ENCODE data around the gene PIP5KL1. TPM values are rescaled to one million over a fixed set of nuclear protein-coding genes. Genes with fewer than 3 reads are reported as not detected.

Gene PIP5KL1
- total and polyA plus RNA-seq, 2 of the 8 experiments (the other 6 are each of a cell fraction or from before 2014, with no cell fraction given): 13.4 to 15.4 TPM

GRCh38 chr9:127941961-127942215 is 11.3 kb upstream of the PIP5KL1 start:
- Histone ChIP-seq H3K4me2 (ENCODE audit: insufficient read depth in 1 of 2, low read depth in 2 of 2, low read length in 2 of 2) (no peak overlapping the region), H3K56ac (replicated peaks; ENCODE audit: insufficient read length, low read depth, low read length) (no peak overlapping the region), H3K4me3 (ENCODE audit: extremely low read depth in 1 of 4, insufficient read depth in 2 of 4, low read depth in 3 of 4, low read length in 4 of 4) (no peak overlapping the region), H3K9ac (replicated peaks in 1 of 4; ENCODE audit: extremely low read depth in 1 of 4, low read depth in 3 of 4, low read length in 3 of 4) (no peak overlapping the region), H2BK12ac (ENCODE audit: low read depth, low read length) (no peak overlapping the region), H4K20me1 (replicated peaks in 1 of 2; ENCODE audit: control insufficient read depth in 1 of 2, insufficient read depth in 2 of 2, low read length in 2 of 2) (peaks cover 4 to 21% of the 10 kb centered on the region in 2 experiments), H2BK120ac (replicated peaks; ENCODE audit: low read depth, low read length) (no peak overlapping the region), H3K18ac (ENCODE audit: extremely low read depth, low read length) (no peak overlapping the region), H3K9me3 (ENCODE audit: insufficient read depth in 2 of 2, low read depth in 1 of 2, low read length in 1 of 2) (no peaks in the 10 kb centered on the region), H3K4ac (replicated peaks; ENCODE audit: insufficient read length, low read depth, low read length) (no peak overlapping the region), H3K36me3 (ENCODE audit: control insufficient read depth in 2 of 4, insufficient read depth in 4 of 4, low read length in 3 of 4) (peaks cover 7 to 16% (median 13%) of the 10 kb centered on the region in 4 experiments), H4K8ac (ENCODE audit: extremely low read depth, insufficient read depth, low read length) (no peak overlapping the region), H4K5ac (ENCODE audit: insufficient read length, low read depth, low read length) (no peak overlapping the region), H2BK20ac (ENCODE audit: low read length) (no peak overlapping the region), H3K27ac (ENCODE audit: low read depth, low read length) (no peak overlapping the region), H3K23ac (ENCODE audit: insufficient read length) (no peak overlapping the region), H2AK5ac (ENCODE audit: low read depth, low read length) (no peak overlapping the region), H2BK15ac (ENCODE audit: low read length) (no peak overlapping the region), H4K91ac (replicated peaks; ENCODE audit: insufficient read length, low read length) (no peak overlapping the region), H3K14ac (ENCODE audit: insufficient read length) (no peak overlapping the region), H3K4me1 (replicated peaks in 1 of 4; ENCODE audit: control insufficient read depth in 3 of 4, insufficient read depth in 4 of 4, low read length in 3 of 4) (peaks cover 0 to 19% (median 11%) of the 10 kb centered on the region in 4 experiments; a peak in 6 of 7 replicates), H3K27me3 (replicated peaks in 1 of 4; ENCODE audit: control insufficient read depth in 3 of 4, extremely low read depth in 1 of 4, insufficient read depth in 3 of 4, low read length in 3 of 4) (no peaks in the 10 kb centered on the region), H3K23me2 (ENCODE audit: low read depth, low read length) (peaks cover 13% of the 10 kb centered on the region; the same call in 1 of the 2 replicates), H3K79me2 (ENCODE audit: control insufficient read depth in 1 of 2, insufficient read depth in 2 of 2, low read length in 2 of 2) (peaks cover 0 to 5% of the 10 kb centered on the region in 2 experiments; a peak in 1 of 4 replicates), H2BK5ac (ENCODE audit: low read depth, low read length) (no peak overlapping the region), H2AFZ (ENCODE audit: low read length) (no peak overlapping the region), H3K79me1 (ENCODE audit: low read depth, low read length) (no peaks in the 10 kb centered on the region; the same call in none of the 2 replicates)
- ChIA-PET CTCF (ENCODE audit: partially characterized antibody) (interaction anchor here (0.8 to 35.5 kb wide), 24 partner anchors 10 to 183 kb away, joined by 3 to 825 read pairs (median 14); partner anchors contain the start of genes EEIG1, ENG, NAIF1 and PIP5KL1), POLR2A (ENCODE audit: partially characterized antibody) (interaction anchor here (1.5 to 1.8 kb wide), 4 partner anchors 8 to 93 kb away, joined by 4 to 7 read pairs (median 4); partner anchors contain the start of gene EEIG1)
- DNase-seq (ENCODE audit: low read depth in 1 of 2, low spot score in 2 of 2) (no peak), FAIRE-seq (no peak)
- WGBS, 2 experiments (ENCODE audit: extremely low coverage in 1 of 2, insufficient coverage in 1 of 2, insufficient read length in 1 of 2, insufficient replicate concordance in 2 of 2, low coverage in 1 of 2, low lambda C conversion rate in 2 of 2, missing lambda C conversion rate in 1 of 2): 96% methylated on average over 3 of the region's 3 CpGs; no CpG with 5 or more reads in 1 of the 2 experiments
- no peak for TF ChIP-seq TAF7 (optimal IDR thresholded peaks at IDR 0.05; ENCODE audit: borderline replicate concordance, low read depth, low read length)
- TF ChIP-seq SIX5 (IDR thresholded peaks at IDR 0.05; ENCODE audit: low read depth, low read length): no peak
- TF ChIP-seq BACH1 (IDR thresholded peaks at IDR 0.05; ENCODE audit: low read length): no peak
- no peak for TF ChIP-seq SP2 (IDR thresholded peaks at IDR 0.05; ENCODE audit: low read length)
- no peak for TF ChIP-seq JUN (IDR thresholded peaks at IDR 0.05; ENCODE audit: low read depth, low read length)
- TF ChIP-seq ATF3 (IDR thresholded peaks at IDR 0.05; ENCODE audit: insufficient read depth, low read depth, low read length): no peak
- TF ChIP-seq ASH2L (IDR thresholded peaks at IDR 0.05; ENCODE audit: low read length): no peak
- TF ChIP-seq CBX5 (IDR thresholded peaks at IDR 0.05; ENCODE audit: low read depth, low read length): no peak
- TF ChIP-seq ATF2 (IDR thresholded peaks at IDR 0.05; ENCODE audit: low read length): no peak
- no peak for TF ChIP-seq KDM1A (IDR thresholded peaks at IDR 0.05; ENCODE audit: borderline replicate concordance, low read length)
- no peak for TF ChIP-seq HDAC2 (IDR thresholded peaks at IDR 0.05; ENCODE audit: borderline replicate concordance in 1 of 2, low read depth in 2 of 2, low read length in 2 of 2)
